IPS-20b (cell line): ENCODE data around the gene GAPVD1.

Source experiments
- H3K27ac ChIP-seq: one replicate; pipeline ENCODE4 v1.5.1; 2013; ENCODE audit warnings: low read length
- H3K27me3 ChIP-seq: 2 replicates; pipeline ENCODE4 v1.6.1; 2013; ENCODE audit warnings: mild to moderate bottlenecking, low read length, inconsistent platforms; ENCODE audit not compliant: insufficient read depth
- H3K36me3 ChIP-seq: 2 replicates; pipeline ENCODE4 v1.6.1; 2013; ENCODE audit warnings: low read depth, mild to moderate bottlenecking, inconsistent platforms, low read length, moderate library complexity; ENCODE audit not compliant: insufficient read depth
- H3K4me1 ChIP-seq: 2 replicates; pipeline ENCODE4 v1.6.1; 2013; ENCODE audit warnings: mild to moderate bottlenecking, control low read depth, inconsistent platforms, low read length, moderate library complexity; ENCODE audit not compliant: insufficient read depth
- H3K4me3 ChIP-seq: 2 replicates; pipeline ENCODE4 v1.5.1; 2013; ENCODE audit warnings: mild to moderate bottlenecking, low read length, inconsistent platforms
- H3K9ac ChIP-seq: 2 replicates; pipeline ENCODE4 v1.6.1; 2013; ENCODE audit warnings: low read depth, mild to moderate bottlenecking, inconsistent platforms, low read length, moderate library complexity
- H3K9me3 ChIP-seq: 2 replicates; pipeline ENCODE4 v1.6.1; 2013; ENCODE audit warnings: mild to moderate bottlenecking, low read depth, low read length, inconsistent platforms; ENCODE audit not compliant: insufficient read depth

Gene GAPVD1

DNA sequence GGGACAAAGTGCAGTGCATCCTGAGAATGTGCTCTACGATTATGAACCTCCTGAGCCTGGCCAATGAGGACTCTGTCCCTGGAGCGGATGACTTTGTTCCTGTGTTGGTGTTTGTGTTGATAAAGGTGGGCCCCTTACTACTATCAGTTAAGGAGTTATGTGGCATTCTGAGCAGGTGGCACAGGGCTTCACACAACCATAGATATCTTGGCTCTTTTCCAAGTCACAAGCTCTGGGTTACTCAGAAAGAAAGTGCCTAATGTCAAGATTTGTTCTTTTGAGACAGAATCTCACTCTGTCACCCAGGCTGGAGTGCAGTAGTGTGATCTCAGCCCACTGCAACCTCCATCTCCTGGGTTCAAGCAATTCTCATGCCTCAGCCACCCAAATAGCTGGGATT lies 99.0 kb downstream of the GAPVD1 start:
- Histone ChIP-seq H3K4me3 (no peak overlapping the region), H3K9me3 (no peaks in the 10 kb centered on the region), H3K36me3 (peaks cover 75% of the 10 kb centered on the region), H3K27ac (no peak overlapping the region), H3K27me3 (no peaks in the 10 kb centered on the region), H3K9ac (no peak overlapping the region), H3K4me1 (no peaks in the 10 kb centered on the region)

DNA sequence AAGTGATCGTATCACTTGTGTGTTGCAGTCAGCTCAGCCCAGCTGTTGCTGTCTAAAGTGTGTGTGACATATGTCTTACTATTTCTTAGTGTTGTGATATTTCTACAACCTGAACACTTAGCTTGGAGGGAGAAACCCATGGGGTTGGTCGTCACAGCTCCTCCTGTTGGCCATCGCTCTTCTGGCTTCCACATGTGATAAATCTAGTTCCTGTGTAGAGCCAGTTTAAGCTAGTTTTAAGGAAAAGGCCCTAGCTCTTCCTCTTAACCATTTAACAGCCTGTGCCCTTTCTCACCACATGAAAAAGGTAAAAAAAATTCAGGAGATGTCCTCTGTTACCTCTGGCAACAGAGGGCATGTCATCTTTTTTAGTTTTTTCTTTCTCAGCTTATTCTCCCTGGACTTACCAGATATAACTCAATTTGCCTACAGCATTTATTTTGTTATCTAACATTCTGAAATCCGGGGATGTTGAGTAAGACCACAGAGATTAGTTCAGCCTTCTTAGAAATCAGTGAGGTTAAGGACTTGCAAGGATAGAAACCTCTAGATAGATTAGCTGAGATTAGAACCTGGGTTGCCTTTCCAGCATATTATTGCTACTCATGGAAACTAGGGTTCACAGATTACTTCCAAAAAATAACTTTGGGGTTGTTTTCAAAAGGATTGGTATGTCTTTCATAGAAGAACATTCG lies 100.4 kb downstream of the GAPVD1 start:
- H3K4me1 ChIP-seq: peaks cover 7% of the 10 kb centered on the region; the same call in 1 of the 2 replicates
- peaks cover 62% of the 10 kb centered on the region for H3K36me3 ChIP-seq
- H3K9me3 ChIP-seq: no peaks in the 10 kb centered on the region
- H3K9ac ChIP-seq: no peak overlapping the region
- H3K27ac ChIP-seq: no peak overlapping the region
- no peak overlapping the region for H3K4me3 ChIP-seq
- H3K27me3 ChIP-seq: no peaks in the 10 kb centered on the region

DNA sequence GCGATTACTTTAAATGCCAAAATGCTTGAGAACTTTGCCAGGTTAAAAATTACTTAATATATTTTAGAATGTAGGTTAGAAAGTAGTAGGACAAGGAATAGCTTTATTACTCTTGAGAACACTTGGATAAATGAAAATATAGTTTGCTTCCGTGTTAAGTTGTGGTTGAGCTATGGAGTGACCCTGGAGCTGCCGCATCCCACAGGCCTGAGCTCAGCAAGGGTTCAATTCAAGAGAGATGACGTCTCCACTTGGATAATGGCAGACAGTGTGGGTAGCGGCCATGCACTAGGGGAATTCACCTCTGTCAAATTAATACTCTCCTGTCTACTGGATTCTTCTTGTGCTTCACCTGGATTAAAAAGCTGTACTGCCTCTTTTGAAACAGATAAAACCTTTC lies 105.0 kb downstream of the GAPVD1 start:
- Histone ChIP-seq H3K4me3 (no peak overlapping the region), H3K27ac (no peak overlapping the region), H3K36me3 (peaks cover 24% of the 10 kb centered on the region)

DNA sequence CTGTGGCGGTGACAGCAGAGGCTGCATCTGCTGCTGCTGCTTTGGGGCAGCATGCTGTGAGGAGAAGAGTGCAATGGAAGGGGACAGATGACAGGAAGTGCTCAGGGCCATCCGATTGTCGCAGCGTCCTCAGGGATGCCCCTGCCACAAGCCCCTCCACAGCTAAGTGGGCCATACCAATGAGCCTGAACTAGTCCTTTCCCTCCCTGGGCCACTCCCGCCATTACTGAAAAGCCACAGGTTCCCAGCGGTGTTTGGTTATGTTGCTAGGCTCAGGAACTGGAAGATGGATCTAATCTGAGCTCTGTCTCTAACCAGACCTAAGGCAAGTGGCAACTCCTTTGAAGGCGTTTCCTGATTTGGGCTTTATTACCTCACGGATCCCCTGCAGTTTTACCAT lies 109.2 kb downstream of the GAPVD1 start:
- no peak overlapping the region for H3K4me3 ChIP-seq
- no peak overlapping the region for H3K27ac ChIP-seq
- no peaks in the 10 kb centered on the region for H3K36me3 ChIP-seq
- H3K4me1 ChIP-seq: peaks cover 7% of the 10 kb centered on the region; the same call in 1 of the 2 replicates
- H3K9me3 ChIP-seq: no peaks in the 10 kb centered on the region
- H3K27me3 ChIP-seq: peaks cover 6% of the 10 kb centered on the region; the same call in 1 of the 2 replicates
- H3K9ac ChIP-seq: no peak overlapping the region

More for the DNA sequence above, 105.0 kb downstream of the GAPVD1 start:
- H3K4me1 ChIP-seq: peaks cover 7% of the 10 kb centered on the region; the same call in 1 of the 2 replicates
- H3K27me3 ChIP-seq: no peaks in the 10 kb centered on the region
- H3K9ac ChIP-seq: peak overlapping the region; percentile 4; the same call in 1 of the 2 replicates
- H3K9me3 ChIP-seq: no peaks in the 10 kb centered on the region

DNA sequence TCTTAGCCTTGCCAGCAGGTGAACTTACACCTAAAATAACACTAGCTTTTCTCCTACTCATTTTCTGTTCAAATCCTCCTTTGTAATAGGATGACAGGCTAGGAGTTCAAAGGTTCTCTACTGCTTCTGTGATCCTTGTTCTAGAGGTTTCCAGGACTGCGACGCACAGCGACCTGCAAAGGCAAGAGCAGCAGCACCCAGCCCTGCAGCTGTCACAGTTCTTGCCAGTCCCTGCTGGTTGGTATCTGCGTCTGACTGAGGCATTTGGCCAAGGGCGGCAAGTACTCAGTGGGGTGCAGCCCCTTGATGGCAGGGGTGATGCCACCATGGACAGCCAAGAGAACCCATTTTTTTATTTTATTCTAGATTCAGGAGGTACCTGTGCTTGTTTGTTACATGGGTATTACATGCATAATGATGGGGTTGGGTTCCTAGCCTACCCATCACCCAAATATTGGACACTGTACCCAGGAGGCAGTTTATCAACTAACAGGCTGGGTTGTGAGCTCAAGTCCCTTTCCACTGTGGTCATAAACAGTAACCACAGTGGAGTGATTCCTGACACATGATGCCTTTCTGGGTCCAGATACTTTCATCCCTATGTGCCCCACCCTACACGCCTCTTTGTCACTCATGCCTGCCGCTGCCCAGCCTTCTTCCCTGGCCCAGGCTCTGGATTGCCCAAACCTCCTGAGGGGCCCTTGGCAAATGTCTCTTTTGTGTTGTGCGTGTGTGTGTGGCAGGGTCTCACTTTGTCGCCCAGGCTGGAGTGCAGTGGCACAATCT lies 111.0 kb downstream of the GAPVD1 start:
- no peak overlapping the region for H3K9ac ChIP-seq
- H3K4me3 ChIP-seq: no peak overlapping the region
- H3K4me1 ChIP-seq: no peaks in the 10 kb centered on the region
- H3K36me3 ChIP-seq: no peaks in the 10 kb centered on the region
- H3K27me3 ChIP-seq: peaks cover 6% of the 10 kb centered on the region; the same call in 1 of the 2 replicates
- no peaks in the 10 kb centered on the region for H3K9me3 ChIP-seq
- H3K27ac ChIP-seq: no peak overlapping the region

DNA sequence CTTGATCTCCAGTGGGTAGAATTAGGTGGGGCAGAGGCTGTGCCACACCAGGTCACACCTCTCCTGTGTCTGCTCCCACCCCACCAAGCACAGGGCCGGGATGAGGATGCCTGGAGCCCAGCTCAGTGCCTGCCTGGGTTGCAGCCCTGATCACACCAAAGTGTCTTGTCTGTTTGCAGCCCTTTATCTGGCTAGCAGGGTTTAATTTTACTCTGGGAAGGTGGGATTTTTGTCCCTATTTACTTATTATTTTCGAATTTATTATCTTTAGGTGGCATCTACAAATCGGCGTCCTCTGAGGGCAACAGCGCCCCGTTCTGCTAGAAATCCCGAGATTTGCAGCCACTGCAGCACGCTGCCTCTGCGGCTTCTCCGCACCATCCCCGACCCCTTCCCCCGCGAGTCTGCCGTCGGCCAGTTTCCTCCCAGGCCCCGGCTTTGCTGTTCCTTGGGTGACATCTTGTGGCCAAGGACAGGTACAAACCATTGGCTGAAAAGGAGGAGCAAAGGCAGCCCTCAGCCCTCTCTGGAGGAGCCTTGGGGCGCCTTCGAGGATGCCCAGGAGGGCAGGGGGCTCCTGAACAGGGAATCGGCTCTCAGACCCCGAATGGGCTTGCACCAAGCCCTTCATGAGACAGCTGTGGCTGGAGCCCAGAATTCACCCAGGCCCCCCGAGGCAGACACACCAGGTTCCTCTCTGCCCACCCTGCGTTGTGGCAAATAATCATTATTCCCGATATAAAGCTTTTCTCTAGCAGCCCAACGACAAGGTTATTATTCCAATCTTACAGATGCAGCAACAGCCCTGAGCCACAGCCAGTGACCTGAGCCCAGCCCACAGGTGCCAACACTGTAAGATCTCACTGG lies 113.0 kb downstream of the GAPVD1 start:
- H3K9ac ChIP-seq: no peak overlapping the region

DNA sequence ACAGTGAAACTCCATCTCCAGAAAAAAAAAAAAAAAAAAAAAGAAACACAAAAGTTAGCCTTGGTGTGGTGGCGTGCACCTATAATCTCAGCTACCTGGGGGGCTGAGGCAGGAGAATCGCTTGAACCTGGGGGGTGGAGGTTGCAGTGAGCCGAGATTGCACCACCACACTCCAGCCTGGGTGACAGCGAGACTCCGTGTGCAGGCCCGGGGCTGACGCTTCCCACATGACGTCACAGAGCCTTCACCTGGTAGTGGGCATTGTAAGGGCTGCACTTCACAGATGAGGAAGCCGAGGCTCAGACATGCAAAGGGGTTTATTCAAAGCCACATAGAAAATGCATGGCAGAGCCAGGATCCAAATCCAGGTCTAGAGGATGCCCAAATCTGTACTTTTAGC lies 114.2 kb downstream of the GAPVD1 start:
- no peaks in the 10 kb centered on the region for H3K36me3 ChIP-seq
- H3K27ac ChIP-seq: no peak overlapping the region
- H3K4me3 ChIP-seq: no peak overlapping the region
- H3K27me3 ChIP-seq: peaks cover 6% of the 10 kb centered on the region; the same call in 1 of the 2 replicates
- H3K9ac ChIP-seq: no peak overlapping the region
- H3K4me1 ChIP-seq: peaks cover 5% of the 10 kb centered on the region; the same call in 1 of the 2 replicates
- H3K9me3 ChIP-seq: no peaks in the 10 kb centered on the region

More for the DNA sequence above, 113.0 kb downstream of the GAPVD1 start:
- peaks cover 5% of the 10 kb centered on the region; the same call in 1 of the 2 replicates for H3K4me1 ChIP-seq
- no peak overlapping the region for H3K27ac ChIP-seq
- no peaks in the 10 kb centered on the region for H3K36me3 ChIP-seq
- H3K27me3 ChIP-seq: peaks cover 6% of the 10 kb centered on the region; the same call in 1 of the 2 replicates
- H3K4me3 ChIP-seq: peak overlapping the region; percentile 46; the same call in 1 of the 2 replicates
- H3K9me3 ChIP-seq: no peaks in the 10 kb centered on the region

DNA sequence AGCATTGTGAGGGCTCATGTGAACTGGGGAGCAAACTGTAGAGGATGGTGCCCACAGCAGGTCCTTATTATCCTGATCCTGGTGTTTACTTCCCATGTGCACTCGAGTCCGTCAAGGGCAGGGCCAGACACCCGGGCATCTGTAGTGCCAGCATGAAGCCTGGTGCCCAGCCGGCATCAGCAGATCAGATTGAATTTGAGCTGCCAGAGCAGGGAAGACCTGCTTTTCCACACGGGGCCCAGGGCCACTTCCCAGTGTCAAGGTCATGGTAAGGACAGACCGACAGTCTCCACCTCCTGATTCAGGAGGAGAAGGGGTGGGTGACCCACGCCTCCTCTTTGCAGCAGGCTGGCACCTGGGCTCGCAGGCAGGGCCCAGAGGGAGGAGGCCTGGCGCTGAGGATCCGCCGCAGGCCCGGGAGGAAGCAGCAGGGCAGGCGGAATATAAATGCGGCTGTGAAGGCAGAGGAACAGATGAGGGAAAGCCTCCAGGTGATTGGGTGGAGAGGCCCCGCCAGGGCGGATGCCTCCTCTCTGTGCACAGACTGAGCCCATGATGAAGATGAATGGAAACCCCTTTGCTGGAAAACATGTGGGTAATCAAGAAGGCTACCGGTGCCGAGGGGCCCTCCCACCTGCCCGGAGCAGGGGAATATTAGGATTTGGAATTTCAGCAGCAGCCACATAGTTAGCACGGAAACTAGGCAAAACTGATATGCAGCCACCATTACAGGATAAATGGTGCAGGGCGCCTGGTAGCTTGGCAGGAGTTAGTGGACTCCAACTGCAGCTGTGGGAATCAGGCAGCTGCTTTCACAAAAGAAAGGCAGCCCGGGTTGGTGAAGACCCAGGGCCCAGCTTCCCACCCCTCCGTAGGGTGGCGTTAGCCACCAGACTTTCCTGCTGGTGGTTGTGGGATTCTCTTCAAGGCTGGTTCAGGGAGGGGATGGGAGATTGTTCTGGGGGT lies 114.9 kb downstream of the GAPVD1 start:
- Histone ChIP-seq H3K9ac (no peak overlapping the region), H3K36me3 (no peaks in the 10 kb centered on the region), H3K27me3 (peaks cover 6% of the 10 kb centered on the region; the same call in 1 of the 2 replicates), H3K9me3 (no peaks in the 10 kb centered on the region), H3K4me1 (peaks cover 5% of the 10 kb centered on the region; the same call in 1 of the 2 replicates), H3K27ac (no peak overlapping the region), H3K4me3 (no peak overlapping the region)

DNA sequence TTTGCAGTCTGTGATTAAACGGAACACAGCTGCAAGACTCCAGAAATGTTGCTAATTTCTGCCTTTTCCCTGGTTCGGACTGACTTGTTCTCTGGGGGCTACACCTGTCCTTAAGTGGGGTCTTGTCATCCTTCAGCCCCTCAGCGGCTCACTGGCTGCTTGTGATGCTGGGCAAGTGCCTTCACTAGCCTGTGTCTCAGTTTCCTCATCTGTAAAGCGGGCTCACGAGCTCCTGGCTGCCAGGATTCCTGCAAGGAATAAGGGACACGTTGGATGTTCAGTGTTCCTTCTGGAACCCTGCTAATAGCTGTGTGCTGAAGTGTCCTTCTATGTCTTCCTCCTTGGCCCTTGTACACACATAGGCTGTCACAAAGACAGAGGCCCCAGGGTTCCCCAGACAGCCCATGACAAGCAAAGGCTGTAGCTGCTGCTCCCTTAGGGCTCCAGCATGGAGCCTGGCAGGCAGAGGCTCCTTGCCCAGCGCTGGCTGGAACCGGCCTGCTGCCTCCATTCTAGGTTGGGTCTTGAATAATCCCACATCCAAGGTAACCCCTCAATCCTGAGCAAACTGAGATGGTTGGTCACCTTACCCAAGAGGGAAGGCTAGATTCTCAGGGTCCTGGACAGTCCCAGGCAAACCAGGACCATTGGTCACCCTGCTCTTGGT lies 116.1 kb downstream of the GAPVD1 start:
- no peak overlapping the region for H3K9ac ChIP-seq
- H3K36me3 ChIP-seq: no peaks in the 10 kb centered on the region
- H3K4me3 ChIP-seq: no peak overlapping the region
- H3K27me3 ChIP-seq: peaks cover 6% of the 10 kb centered on the region; the same call in 1 of the 2 replicates
- H3K4me1 ChIP-seq: peaks cover 5% of the 10 kb centered on the region; the same call in 1 of the 2 replicates
- no peak overlapping the region for H3K27ac ChIP-seq
- H3K9me3 ChIP-seq: no peaks in the 10 kb centered on the region

DNA sequence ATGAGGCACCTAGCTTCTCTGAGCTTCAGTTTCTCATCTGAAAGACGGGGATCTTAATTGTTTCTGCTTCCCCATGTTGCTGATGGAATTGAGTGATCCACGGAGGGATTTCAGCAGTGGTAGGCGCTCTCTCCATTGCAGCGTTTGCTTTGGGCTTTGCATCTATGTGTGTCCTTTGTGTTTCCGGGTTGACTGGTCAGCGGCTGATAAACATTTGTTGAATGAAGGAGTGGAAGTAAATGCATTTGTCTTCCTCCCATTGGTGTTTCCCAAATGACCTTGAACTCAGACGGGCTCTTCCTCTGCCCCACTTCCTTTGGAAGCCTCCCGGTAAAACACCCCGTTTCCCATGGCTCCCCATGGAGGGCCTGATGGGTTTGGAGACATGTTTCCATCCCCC lies 117.2 kb downstream of the GAPVD1 start:
- Histone ChIP-seq H3K36me3 (no peaks in the 10 kb centered on the region), H3K9me3 (no peaks in the 10 kb centered on the region), H3K4me1 (peaks cover 5% of the 10 kb centered on the region; the same call in 1 of the 2 replicates), H3K4me3 (no peak overlapping the region), H3K9ac (no peak overlapping the region), H3K27me3 (peaks cover 6% of the 10 kb centered on the region; the same call in 1 of the 2 replicates), H3K27ac (no peak overlapping the region)
